UCSD-AML1 (cell line): ENCODE results near the gene IL1RL2.

ENCODE experiments used
- DNase-seq: peaks from one replicate; lab custom pipeline; 2025; ENCODE audit not compliant: unreplicated experiment; lab: John Stamatoyannopoulos, UW

The IL1RL2 gene

DNA sequence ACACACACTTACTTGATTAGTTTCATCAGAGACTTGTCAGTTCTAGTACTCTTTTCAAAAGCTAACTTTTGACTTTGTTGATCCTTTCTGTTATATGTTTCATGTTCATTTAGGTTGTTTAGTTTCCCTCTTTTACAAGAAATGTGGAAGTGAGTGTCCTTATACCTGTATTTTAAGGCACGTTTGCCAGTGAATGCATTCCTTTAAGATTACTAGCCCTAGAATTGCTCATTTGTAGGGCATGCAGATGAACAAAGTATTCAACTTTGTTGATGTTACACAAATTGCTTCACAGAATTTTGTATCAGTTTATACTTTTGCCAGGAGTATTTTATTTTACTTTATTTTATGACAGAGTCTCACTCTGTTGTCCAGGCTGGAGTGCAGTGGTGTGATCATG is 6.3 kb downstream of the IL1RL2 start:
- DNase-seq, result no peak

GRCh38 chr2:102194609-102195268 is 7.9 kb downstream of the IL1RL2 start:
- DNase-seq, result no peak

DNA sequence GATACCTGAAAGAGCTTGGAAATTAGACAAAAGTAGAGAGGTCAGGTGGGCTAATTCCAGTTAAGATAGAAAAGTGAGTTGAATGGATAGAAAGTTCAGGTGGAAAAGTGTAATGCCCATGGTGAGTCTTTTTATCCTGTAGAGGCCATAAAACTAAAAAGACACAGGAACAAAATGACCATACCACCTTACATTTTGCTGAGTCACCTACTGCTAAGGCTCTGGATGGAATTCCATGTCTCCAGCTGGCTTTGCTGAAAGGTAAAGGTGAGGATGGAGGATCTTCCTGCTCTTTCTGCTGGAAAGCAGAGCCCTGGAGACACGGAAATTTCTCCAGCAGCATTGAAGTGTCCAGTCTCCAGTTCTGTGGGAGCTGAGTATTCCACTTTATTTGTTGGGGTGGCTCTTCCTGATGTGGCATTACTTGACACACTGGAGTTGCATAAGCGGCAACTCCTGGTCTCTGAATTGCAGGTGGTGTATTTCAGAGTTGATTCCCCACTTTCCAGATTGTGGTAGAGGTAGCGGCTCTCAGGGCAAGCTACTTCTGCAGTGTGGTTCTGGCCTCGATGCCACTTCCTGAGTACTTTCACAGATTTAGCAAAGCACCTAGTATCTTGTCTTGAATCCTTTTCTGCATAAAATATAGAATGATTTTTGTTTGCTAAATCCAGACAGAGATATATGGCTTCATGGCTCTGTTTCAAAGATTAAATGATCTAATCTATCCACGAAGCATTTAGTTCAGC is 10.7 kb downstream of the IL1RL2 start:
- no peak for DNase-seq

DNA sequence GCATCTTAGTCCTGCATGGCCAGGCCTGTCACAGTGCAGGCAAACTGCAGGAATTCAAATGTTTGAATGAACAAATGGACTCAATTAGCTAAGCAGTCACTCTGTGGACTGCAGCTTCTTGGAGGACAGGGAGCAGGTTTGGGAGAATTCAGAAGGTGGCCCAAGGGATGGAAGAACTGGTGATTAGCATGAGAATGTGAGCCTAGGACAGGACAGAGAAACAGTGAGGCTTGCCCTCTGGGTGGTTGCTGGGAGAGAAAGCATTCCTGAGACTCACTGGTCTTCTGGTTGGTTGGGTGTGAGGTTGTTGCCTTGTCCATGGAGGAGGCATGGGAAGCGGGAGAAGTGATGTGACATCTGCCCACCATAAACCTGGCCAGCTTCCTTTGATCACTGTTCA is 13.7 kb downstream of the IL1RL2 start:
- no peak for DNase-seq

- DNase-seq, result no peak
Observed at GRCh38 chr2:102204638-102205037, 17.8 kb downstream of the IL1RL2 start.

GRCh38 chr2:102206666-102207341 is 20.0 kb downstream of the IL1RL2 start:
- DNase-seq, result no peak

GRCh38 chr2:102208774-102209173 is 22.0 kb downstream of the IL1RL2 start:
- DNase-seq, result no peak

DNA sequence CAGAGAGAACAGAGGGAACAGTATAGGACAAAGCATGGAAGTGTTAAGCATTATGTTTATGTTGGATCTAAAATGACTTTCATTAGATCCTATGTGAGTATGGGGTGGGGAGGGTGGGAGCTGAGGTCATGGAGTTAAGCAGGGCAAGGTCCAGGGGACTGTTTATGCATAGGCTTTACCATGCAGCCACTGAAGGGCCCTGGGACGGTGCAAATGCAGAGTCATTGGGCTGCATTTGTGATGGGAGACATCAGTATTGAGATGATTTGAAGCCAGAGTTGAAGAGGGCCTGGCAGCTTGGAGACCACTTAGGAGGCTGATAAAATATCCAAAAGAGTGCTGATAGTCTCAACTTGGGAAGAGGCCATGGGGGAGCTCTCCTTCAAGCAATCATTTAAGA is 22.7 kb downstream of the IL1RL2 start:
- no peak for DNase-seq

- DNase-seq, result no peak
Observed at GRCh38 chr2:102217032-102217431, 30.2 kb downstream of the IL1RL2 start.

GRCh38 chr2:102224824-102225739 is 38.3 kb downstream of the IL1RL2 start:
- DNase-seq, result peak; percentile 63

DNA sequence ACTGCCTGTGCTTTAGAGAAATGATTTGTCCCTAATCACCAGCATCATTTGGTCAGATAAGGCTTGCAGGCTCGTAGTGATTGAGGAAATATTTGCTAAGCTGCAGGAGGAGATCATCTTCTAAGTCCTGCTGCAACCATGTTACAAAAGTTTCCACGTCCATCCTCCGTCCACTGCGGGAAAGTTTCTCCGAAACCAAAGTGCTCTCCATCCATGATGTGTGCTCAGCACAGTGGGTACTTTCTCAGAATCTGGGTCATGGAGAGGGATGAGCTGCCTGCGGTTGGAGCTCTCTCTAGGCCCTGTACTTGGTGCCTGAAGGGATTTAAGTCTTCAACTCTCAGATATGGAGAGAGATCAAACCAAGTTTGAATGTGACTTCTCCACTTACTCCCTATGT is 39.3 kb downstream of the IL1RL2 start:
- no peak for DNase-seq

DNA sequence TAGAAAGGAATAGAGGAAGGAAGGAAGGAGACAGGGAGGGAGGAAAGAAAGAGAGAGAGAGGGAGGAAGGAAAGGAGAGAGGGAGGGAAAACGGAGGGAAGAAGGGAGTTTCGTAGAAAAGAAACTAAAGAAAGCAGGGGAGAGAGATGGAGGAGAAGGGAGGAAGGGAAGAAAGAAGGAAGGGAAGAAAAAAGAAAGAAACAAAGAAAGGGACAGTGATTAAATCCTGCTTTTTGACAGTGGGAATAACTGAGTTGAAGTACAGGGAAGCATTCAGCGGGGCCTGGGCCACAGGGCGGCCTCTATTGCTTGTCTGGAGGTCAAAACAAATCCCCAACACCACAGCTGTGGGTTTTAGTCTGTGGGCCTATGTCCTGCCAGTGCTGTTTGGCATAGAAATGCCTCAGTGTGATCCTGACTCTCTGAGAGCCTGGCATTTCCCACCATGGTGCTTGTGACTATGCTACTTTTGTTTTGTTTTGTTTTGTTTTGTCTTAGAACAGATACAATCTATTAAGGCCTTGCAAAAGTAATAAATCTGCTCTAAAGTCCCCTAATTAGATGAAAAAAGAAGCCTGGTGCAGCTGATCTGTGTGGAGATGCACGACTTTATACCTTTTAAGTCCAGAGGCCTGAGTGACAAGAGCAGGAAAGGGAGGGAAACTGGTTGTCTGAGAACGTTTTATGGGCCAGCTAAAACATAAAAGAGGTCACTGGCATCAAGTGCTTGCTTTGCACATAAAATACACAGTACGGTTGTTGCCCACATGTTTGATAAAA is 40.0 kb downstream of the IL1RL2 start:
- DNase-seq, result no peak

GRCh38 chr2:102229141-102229769 is 42.4 kb downstream of the IL1RL2 start:
- no peak for DNase-seq

DNA sequence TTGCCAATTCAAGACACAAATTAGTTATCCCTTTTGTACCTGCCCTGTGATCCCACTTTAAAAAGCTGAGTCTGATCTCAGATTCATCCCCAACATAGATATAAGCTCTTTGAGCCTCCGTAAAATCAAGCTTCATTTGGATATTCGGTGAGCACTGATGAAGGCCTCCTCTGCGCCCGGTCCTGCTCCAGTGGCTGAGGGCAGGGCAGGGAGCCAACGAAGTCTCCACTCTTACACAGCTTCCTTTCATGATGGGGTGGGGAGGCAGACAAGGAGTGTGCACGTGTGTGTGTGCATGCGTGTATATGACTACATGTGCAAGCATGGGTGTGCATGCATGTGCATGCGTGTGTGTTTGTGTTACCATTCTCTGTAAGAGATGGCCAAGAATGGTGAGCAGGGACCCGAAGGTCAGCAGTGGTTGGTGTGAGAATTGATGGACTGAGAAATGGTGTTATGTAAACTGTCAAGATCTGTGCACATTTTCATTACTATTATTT is 43.6 kb downstream of the IL1RL2 start:
- DNase-seq, result no peak

- DNase-seq, result no peak
Observed at GRCh38 chr2:102233132-102233884, 46.5 kb downstream of the IL1RL2 start.

- DNase-seq, result peak; percentile 59
Observed at GRCh38 chr2:102235042-102235473, 48.2 kb downstream of the IL1RL2 start.

DNA sequence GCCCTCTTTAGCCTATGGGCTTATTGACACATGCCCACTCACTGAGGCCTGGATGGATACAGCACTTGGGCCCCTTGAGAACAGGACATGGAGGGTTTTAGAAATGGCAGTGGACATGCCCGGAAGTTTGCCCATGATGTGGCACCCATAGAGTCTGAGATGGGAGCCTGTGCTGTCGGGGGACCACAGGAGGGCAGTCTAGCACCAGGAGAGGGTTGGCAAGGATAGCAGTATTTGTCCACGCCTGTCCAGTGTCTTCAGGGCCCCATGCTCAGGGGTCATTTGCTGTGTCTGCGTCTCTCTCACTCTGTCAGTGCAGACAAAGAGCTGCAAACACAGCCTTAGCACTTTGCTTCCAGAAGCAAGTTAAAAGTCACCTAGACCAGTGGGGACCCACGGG is 48.7 kb downstream of the IL1RL2 start:
- DNase-seq, result peak; percentile 50

- DNase-seq, result no peak
Observed at GRCh38 chr2:102236132-102236531, 49.3 kb downstream of the IL1RL2 start.

DNA sequence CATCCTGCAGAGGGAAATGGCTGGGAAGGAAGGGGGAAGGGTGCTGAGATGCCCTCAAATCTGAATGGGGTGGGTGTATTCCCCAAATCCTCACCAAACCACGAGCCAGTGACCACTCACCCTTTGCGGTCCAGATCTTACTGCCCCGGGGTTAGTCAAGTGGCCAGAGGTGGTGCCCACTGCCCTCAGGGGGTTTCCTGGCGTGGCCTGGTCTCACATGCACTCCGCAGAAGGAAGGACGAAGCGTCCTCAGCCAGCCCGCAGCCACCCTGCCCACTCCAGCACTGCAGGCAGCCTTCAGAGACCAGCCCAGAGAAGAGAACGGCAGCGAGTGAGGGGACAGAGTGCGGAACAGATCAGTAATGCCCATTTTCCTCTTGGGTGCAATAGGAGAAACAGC is 50.4 kb downstream of the IL1RL2 start:
- no peak for DNase-seq
